ENCODE results near the gene OSBP2.

The OSBP2 gene

GRCh38 chr22:30652852-30653251, 41.8 kb upstream of the OSBP2 start:
- in situ Hi-C loops (cut with HindIII; ENCODE audit: low sequenced_read_pairs), result no loop called here
- DNase-seq (ENCODE audit: low read depth, low spot score), result no peak
- TF ChIP-seq, protein P1, sequence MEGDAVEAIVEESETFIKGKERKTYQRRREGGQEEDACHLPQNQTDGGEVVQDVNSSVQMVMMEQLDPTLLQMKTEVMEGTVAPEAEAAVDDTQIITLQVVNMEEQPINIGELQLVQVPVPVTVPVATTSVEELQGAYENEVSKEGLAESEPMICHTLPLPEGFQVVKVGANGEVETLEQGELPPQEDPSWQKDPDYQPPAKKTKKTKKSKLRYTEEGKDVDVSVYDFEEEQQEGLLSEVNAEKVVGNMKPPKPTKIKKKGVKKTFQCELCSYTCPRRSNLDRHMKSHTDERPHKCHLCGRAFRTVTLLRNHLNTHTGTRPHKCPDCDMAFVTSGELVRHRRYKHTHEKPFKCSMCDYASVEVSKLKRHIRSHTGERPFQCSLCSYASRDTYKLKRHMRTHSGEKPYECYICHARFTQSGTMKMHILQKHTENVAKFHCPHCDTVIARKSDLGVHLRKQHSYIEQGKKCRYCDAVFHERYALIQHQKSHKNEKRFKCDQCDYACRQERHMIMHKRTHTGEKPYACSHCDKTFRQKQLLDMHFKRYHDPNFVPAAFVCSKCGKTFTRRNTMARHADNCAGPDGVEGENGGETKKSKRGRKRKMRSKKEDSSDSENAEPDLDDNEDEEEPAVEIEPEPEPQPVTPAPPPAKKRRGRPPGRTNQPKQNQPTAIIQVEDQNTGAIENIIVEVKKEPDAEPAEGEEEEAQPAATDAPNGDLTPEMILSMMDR (IDR thresholded peaks at IDR 0.05; ENCODE audit: low read depth, low read length), result no peak
- H3K4me3 ChIP-seq (ENCODE audit: low read depth, low read length), result no peak overlapping the region

DNA sequence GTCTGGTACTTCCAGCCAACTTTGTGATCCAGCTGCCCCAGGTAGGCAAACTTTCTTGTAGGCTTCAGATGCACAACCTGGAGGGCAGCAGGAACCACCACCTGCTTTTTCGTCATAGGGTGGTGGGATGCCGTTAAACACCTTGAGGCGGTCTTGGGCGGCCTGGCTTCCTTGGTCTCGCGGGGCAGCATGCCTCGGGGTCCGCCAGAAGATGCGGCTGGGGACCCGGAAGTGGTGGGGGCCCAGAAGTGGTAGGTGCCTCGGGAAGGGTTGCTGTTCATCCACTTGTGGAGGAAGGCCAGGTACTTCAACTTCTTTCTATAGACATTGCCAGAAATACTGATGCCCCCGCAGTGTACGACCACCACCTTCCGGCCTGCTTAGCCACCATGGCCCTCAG, 40.3 kb upstream of the OSBP2 start:
- TF ChIP-seq, protein P1 (IDR thresholded peaks at IDR 0.05; ENCODE audit: low read depth, low read length), result no peak
- no peak for DNase-seq (ENCODE audit: low read depth, low spot score)
- H3K4me3 ChIP-seq (ENCODE audit: low read depth, low read length), result no peak overlapping the region
- in situ Hi-C loops (cut with HindIII; ENCODE audit: low sequenced_read_pairs), result no loop called here

DNA sequence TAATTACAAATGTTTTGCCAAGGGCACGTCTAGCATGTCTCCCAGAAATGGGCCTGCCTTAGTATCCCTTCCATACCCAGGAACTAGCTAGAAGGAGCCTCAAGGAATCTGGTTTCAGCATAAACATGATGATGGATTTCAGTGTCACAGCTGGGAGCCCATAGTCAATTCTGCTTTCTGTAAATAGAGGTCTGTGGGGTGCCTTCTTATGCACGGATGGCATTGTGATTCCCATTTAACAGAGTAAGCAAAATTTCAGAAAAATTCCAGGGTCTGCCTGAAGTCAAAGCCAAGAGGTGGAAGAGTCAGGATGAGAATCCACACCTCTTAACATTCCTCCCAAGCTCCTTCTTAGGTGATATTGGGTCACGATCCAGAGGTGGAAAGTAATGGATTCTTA, 39.1 kb upstream of the OSBP2 start:
- TF ChIP-seq, protein P1 (IDR thresholded peaks at IDR 0.05; ENCODE audit: low read depth, low read length), result no peak
- in situ Hi-C loops (cut with HindIII; ENCODE audit: low sequenced_read_pairs), result no loop called here
- no peak overlapping the region for H3K4me3 ChIP-seq (ENCODE audit: low read depth, low read length)
- DNase-seq (ENCODE audit: low read depth, low spot score), result no peak

- TF ChIP-seq, protein P1 (IDR thresholded peaks at IDR 0.05; ENCODE audit: low read depth, low read length), result no peak
- in situ Hi-C loops (cut with HindIII; ENCODE audit: low sequenced_read_pairs), result no loop called here
- H3K4me3 ChIP-seq (ENCODE audit: low read depth, low read length), result no peak overlapping the region
- DNase-seq (ENCODE audit: low read depth, low spot score), result no peak
Measured at GRCh38 chr22:30662040-30662439, 32.6 kb upstream of the OSBP2 start.

DNA sequence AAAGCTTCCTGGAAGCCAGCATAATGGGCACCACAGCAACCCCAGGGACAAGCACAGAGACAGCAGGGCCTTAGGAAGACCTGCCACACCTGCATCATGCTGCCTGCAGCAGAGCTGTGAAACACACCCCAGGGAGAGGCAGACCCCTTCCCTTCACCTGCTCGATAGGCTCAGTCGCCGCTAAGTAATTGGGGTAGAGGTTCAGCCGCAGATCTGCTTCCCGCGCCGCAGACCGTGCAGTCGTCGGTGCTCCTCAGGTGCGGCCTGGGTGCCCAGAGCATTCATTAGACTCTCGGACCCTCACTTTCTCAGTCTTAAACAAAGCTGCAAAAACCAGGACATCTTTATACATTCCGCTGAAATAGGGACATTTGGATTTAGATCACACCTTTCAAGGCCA, 29.9 kb upstream of the OSBP2 start:
- in situ Hi-C loops (cut with HindIII; ENCODE audit: low sequenced_read_pairs), result no loop called here
- TF ChIP-seq, protein P1 (IDR thresholded peaks at IDR 0.05; ENCODE audit: low read depth, low read length), result no peak
- no peak for DNase-seq (ENCODE audit: low read depth, low spot score)
- no peak overlapping the region for H3K4me3 ChIP-seq (ENCODE audit: low read depth, low read length)

GRCh38 chr22:30665266-30665665, 29.4 kb upstream of the OSBP2 start:
- no peak overlapping the region for H3K4me3 ChIP-seq (ENCODE audit: low read depth, low read length)
- in situ Hi-C loops (cut with HindIII; ENCODE audit: low sequenced_read_pairs), result no loop called here
- DNase-seq (ENCODE audit: low read depth, low spot score), result no peak

More at GRCh38 chr22:30665266-30665665, 29.4 kb upstream of the OSBP2 start:
- TF ChIP-seq, protein P1 (IDR thresholded peaks at IDR 0.05; ENCODE audit: low read depth, low read length), result no peak
